Breast epithelium (tissue), 4 donors: ENCODE data around the gene TTC27. TPM values are rescaled to one million over a fixed set of nuclear protein-coding genes. Genes with fewer than 3 reads are reported as not detected.

Experiments used
- DNase-seq, 2 donors: peaks; one replicate each; pipeline ENCODE4 v3.0.0-alpha.2; 2019; ENCODE audit warnings: low spot score in 2 of 2
- H3K27ac ChIP-seq, 2 donors: fragments of 200-600 bp; sonication (generic) in 1 of 2; one replicate each; pipeline ENCODE4 v1.5.1; 2016 to 2019; ENCODE audit warnings: mild to moderate bottlenecking in 1 of 2
- H3K27me3 ChIP-seq, 2 donors: fragments of 200-600 bp; sonication (generic) in 1 of 2; one replicate each; pipeline versions ENCODE4 v1.5.1 to v1.6.0; 2017 to 2019; ENCODE audit warnings: control low read depth in 1 of 2, mild to moderate bottlenecking in 1 of 2
- H3K36me3 ChIP-seq: fragments of 200-600 bp; one replicate; pipeline ENCODE4 v1.5.1; 2019
- H3K4me1 ChIP-seq, 2 donors: fragments of 200-600 bp; sonication (generic); one replicate each; pipeline ENCODE4 v1.5.1; 2016 to 2019; ENCODE audit warnings: control low read depth in 1 of 2
- H3K4me3 ChIP-seq, 3 donors: fragments of 200-600 bp; sonication (generic); 1 replicate in 2 of 3; 2 replicates in 1 of 3; pipeline ENCODE4 v1.5.1; 2016 to 2019; ENCODE audit warnings: mild to moderate bottlenecking in 3 of 3, moderate library complexity in 2 of 3
- H3K9me3 ChIP-seq, 2 donors: fragments of 200-600 bp; sonication (generic) in 1 of 2; one replicate each; pipeline ENCODE4 v1.5.1; 2016 to 2019; ENCODE audit warnings: control low read depth in 1 of 2
- POLR2A ChIP-seq: fragments of 450-650 bp; IDR thresholded peaks from one replicate; pipeline ENCODE4 v1.6.1; 2016; ENCODE audit warnings: antibody characterized with exemption, mild to moderate bottlenecking, moderate library complexity
- POLR2AphosphoS5 ChIP-seq, 3 donors: sonication (generic); formaldehyde crosslinking; IDR thresholded peaks; one replicate each; pipeline ENCODE4 v1.6.1; 2017; ENCODE audit warnings: antibody characterized with exemption in 3 of 3
- intact Hi-C: fragments of 100-400 bp; cut with DNase I; formaldehyde crosslinking; loops from one replicate; pipeline ENCODE4 v1.15.1; 2023; ENCODE audit warnings: low total_unique reads
- total RNA-seq, 3 donors: library from RNA; depleted of rRNA; stranded (reverse); fragments of >200 nt; gene quantifications; one replicate each; pipeline ENCODE4 v1.1.0, GENCODE V29; 2016
- TF ChIP-seq, protein P1 (sequence below), 3 donors: fragments of 450-650 bp; IDR thresholded peaks; one replicate each; pipeline ENCODE4 v1.5.1; 2016 to 2017; ENCODE audit warnings: antibody characterized with exemption in 3 of 3, mild to moderate bottlenecking in 3 of 3, moderate library complexity in 3 of 3

The TTC27 gene
- total RNA-seq, 3 donors from 2014 or later = 16.5 to 29.6 (median 19.0) TPM

DNA sequence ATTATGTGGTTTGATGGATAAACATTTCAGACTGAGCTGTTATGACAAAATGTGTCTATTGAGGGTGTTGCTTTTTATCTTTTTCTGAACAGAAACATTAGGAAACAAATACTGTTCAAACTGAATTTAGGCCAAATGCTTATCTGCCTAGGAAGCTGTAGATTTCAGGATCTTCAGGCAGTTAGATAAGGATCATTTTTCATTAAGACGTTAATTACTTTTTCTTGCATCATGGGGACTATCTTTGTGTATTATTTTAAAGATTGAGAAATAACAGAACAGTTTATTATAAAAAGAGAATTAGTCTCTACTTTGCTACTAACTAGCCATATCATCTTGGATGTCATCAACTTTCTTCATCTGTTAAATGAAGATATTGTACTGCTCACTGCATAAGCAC is 107.5 kb downstream of the TTC27 start:
- no peaks in the 10 kb centered on the region for H3K9me3 ChIP-seq
- H3K27me3 ChIP-seq = no peaks in the 10 kb centered on the region
- H3K27ac ChIP-seq = no peak overlapping the region
- no peak overlapping the region for H3K4me3 ChIP-seq
- H3K4me1 ChIP-seq = no peaks in the 10 kb centered on the region
- no peaks in the 10 kb centered on the region for H3K36me3 ChIP-seq
- TF ChIP-seq, protein P1, sequence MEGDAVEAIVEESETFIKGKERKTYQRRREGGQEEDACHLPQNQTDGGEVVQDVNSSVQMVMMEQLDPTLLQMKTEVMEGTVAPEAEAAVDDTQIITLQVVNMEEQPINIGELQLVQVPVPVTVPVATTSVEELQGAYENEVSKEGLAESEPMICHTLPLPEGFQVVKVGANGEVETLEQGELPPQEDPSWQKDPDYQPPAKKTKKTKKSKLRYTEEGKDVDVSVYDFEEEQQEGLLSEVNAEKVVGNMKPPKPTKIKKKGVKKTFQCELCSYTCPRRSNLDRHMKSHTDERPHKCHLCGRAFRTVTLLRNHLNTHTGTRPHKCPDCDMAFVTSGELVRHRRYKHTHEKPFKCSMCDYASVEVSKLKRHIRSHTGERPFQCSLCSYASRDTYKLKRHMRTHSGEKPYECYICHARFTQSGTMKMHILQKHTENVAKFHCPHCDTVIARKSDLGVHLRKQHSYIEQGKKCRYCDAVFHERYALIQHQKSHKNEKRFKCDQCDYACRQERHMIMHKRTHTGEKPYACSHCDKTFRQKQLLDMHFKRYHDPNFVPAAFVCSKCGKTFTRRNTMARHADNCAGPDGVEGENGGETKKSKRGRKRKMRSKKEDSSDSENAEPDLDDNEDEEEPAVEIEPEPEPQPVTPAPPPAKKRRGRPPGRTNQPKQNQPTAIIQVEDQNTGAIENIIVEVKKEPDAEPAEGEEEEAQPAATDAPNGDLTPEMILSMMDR (IDR thresholded peaks at IDR 0.05) = no peak
- TF ChIP-seq POLR2A = no peak
- TF ChIP-seq POLR2AphosphoS5 (IDR thresholded peaks at IDR 0.05) = no peak
- intact Hi-C loops = no loop called here
- DNase-seq = no peak

DNA sequence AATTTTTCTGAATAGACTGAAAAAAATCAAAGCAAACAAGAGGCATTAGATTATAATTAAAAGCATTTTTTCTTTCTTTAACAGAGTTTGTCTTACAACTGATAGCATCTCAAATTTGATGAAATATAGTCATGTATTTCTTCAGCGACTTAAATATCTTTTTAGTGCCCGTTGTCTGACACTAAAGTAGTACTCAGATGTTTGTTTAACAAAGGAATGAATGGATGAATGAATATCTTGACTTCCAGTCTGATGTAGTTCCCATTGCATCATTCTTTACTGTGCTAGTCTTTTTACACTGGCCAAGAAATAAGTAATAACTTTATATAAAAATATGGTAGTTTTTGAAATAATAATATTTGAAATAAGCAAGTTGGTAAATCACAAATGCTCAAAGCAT is 111.1 kb downstream of the TTC27 start:
- Histone ChIP-seq H3K27ac (no peak overlapping the region), H3K27me3 (no peaks in the 10 kb centered on the region), H3K4me3 (no peak overlapping the region), H3K4me1 (no peaks in the 10 kb centered on the region), H3K9me3 (no peaks in the 10 kb centered on the region), H3K36me3 (no peaks in the 10 kb centered on the region)
- intact Hi-C loops = no loop called here
- TF ChIP-seq, protein P1 (IDR thresholded peaks at IDR 0.05) = no peak
- TF ChIP-seq POLR2A (no peak), POLR2AphosphoS5 (IDR thresholded peaks at IDR 0.05) (no peak)
- DNase-seq = no peak

DNA sequence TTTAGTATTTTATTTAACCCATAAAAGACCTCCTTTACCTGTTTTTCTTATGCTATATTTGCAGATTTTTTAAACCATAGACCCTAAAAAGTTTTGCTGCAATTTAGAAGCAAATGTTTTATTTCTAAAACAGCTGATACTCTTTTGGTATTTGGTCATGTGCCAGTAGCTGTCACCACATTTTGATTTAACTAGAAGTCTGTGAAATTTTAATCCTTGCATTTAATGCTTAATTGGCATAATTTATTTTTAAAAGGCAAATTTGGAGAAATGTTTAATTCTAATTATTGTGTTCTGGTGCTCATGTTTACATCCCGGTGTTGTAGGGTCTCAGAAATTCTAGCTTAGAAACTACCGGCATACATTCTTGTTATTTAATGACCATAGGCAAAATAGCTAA is 111.8 kb downstream of the TTC27 start:
- Histone ChIP-seq H3K4me3 (no peak overlapping the region), H3K9me3 (no peaks in the 10 kb centered on the region), H3K4me1 (no peaks in the 10 kb centered on the region), H3K36me3 (no peaks in the 10 kb centered on the region), H3K27ac (no peak overlapping the region), H3K27me3 (no peaks in the 10 kb centered on the region)
- intact Hi-C loops = no loop called here
- no peak for DNase-seq
- no peak for TF ChIP-seq POLR2AphosphoS5 (IDR thresholded peaks at IDR 0.05)
- TF ChIP-seq, protein P1 (IDR thresholded peaks at IDR 0.05) = no peak
- TF ChIP-seq POLR2A = no peak

DNA sequence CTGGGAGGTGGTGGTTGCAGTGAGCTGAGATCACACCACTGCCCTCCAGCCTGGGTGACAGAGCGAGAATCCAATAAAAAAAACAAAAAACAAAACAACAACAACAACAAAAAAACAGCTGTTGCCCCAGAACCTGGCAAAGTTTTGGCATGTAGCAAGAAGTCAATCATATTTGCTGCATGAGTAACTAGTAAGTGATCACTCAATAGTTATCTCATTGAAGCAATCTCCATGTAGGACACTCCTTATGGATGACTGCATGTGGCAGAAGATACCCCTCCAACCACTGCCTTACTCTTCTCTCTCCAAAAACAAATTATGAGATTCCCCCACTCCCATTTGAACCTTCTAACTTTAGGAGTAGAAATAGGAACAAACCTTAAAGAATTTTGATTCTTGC is 113.7 kb downstream of the TTC27 start:
- no peaks in the 10 kb centered on the region for H3K36me3 ChIP-seq
- H3K9me3 ChIP-seq = no peaks in the 10 kb centered on the region
- H3K27me3 ChIP-seq = no peaks in the 10 kb centered on the region
- DNase-seq = no peak
- H3K4me3 ChIP-seq = no peak overlapping the region
- no peak overlapping the region for H3K27ac ChIP-seq
- intact Hi-C loops = no loop called here
- no peaks in the 10 kb centered on the region for H3K4me1 ChIP-seq
- TF ChIP-seq POLR2A (no peak), POLR2AphosphoS5 (IDR thresholded peaks at IDR 0.05) (no peak)
- TF ChIP-seq, protein P1 (IDR thresholded peaks at IDR 0.05) = no peak

DNA sequence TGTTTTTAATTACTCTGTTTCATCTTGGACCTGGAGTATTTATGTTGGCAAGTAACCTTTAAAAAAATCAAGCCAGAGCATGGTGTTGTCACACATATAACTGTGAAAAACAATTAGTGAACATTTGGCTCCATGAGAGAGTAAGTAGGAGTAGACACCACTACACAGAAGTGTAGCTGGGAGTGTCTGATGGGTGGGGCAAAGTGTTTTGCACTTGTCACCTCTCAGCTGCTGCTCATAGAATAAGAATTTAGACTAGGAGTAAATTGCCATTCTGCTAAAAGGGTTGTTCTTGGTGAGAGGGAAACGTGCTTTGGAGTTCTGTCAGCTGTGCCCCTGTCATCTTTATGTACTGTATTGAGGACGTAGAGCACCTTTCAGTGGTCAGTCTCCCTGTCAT is 114.5 kb downstream of the TTC27 start:
- TF ChIP-seq, protein P1 (IDR thresholded peaks at IDR 0.05) = no peak
- TF ChIP-seq POLR2AphosphoS5 (IDR thresholded peaks at IDR 0.05) (no peak), POLR2A (no peak)
- H3K4me3 ChIP-seq = no peak overlapping the region
- H3K36me3 ChIP-seq = no peaks in the 10 kb centered on the region
- no peaks in the 10 kb centered on the region for H3K9me3 ChIP-seq
- intact Hi-C loops = no loop called here
- H3K27ac ChIP-seq = no peak overlapping the region
- H3K27me3 ChIP-seq = no peaks in the 10 kb centered on the region
- no peak for DNase-seq
- H3K4me1 ChIP-seq = no peaks in the 10 kb centered on the region
